CD4-positive, CD25-positive, alpha-beta regulatory T cell (primary cell): ENCODE data around the gene B4GALT6. TPM values are rescaled to one million over a fixed set of nuclear protein-coding genes. Genes with fewer than 3 reads are reported as not detected.

Experiments used
- ATAC-seq, 2 donors: fragments of 150-1000 bp; cut with Tn5 transposase; one replicate each; pipeline ENCODE4 v1.10.0; 2021; ENCODE audit warnings: low read depth in 2 of 2, moderate number of reproducible peaks in 2 of 2, moderate library complexity in 1 of 2
- DNase-seq, 3 donors: peaks; one replicate each; pipeline versions ENCODE4 v3.0.0 to v3.0.0-alpha.2; 2012 to 2022; ENCODE audit warnings: mixed read lengths in 1 of 3
- H3K27ac ChIP-seq: one replicate; pipeline ENCODE4 v1.7.0; 2013; ENCODE audit warnings: mild to moderate bottlenecking, low read length; ENCODE audit not compliant: insufficient read depth, poor library complexity, severe bottlenecking
- H3K27me3 ChIP-seq: one replicate; pipeline ENCODE4 v1.7.0; 2013; ENCODE audit warnings: low read length; ENCODE audit not compliant: control insufficient read depth, insufficient read depth
- H3K36me3 ChIP-seq: one replicate; pipeline ENCODE4 v1.7.0; 2013; ENCODE audit warnings: mild to moderate bottlenecking, low read length, moderate library complexity; ENCODE audit not compliant: control insufficient read depth, insufficient read depth
- H3K4me1 ChIP-seq: 2 replicates; pipeline ENCODE4 v1.7.0; 2013; ENCODE audit warnings: mild to moderate bottlenecking, low read length; ENCODE audit not compliant: insufficient read depth, control insufficient read depth, poor library complexity, severe bottlenecking
- H3K4me3 ChIP-seq: one replicate; pipeline ENCODE4 v1.7.0; 2013; ENCODE audit warnings: low read depth, mild to moderate bottlenecking, low read length, moderate library complexity
- H3K9me3 ChIP-seq, 2 experiments: 1 replicate in 1 of 2; 2 replicates in 1 of 2; pipeline ENCODE4 v1.7.0; 2013; ENCODE audit warnings: low read length in 2 of 2, mild to moderate bottlenecking in 1 of 2, moderate library complexity in 1 of 2; ENCODE audit not compliant: control insufficient read depth in 2 of 2
- H3K27ac Mint-ChIP-seq, 3 donors: one replicate each; pipeline ENCODE4 v1.8.0; 2020 to 2022; ENCODE audit warnings: mild to moderate bottlenecking in 3 of 3, mixed read lengths in 3 of 3, moderate library complexity in 2 of 3
- H3K27me3 Mint-ChIP-seq: one replicate; pipeline ENCODE4 v1.8.0; 2022; ENCODE audit warnings: mild to moderate bottlenecking, mixed read lengths
- H3K36me3 Mint-ChIP-seq: one replicate; pipeline ENCODE4 v1.8.0; 2020; ENCODE audit warnings: mixed read lengths
- H3K4me1 Mint-ChIP-seq, 4 donors: one replicate each; pipeline ENCODE4 v1.8.0; 2020 to 2022; ENCODE audit warnings: mixed read lengths in 4 of 4, mild to moderate bottlenecking in 1 of 4
- H3K4me3 Mint-ChIP-seq, 4 donors: one replicate each; pipeline ENCODE4 v1.8.0; 2020 to 2022; ENCODE audit warnings: mild to moderate bottlenecking in 4 of 4, mixed read lengths in 4 of 4, moderate library complexity in 3 of 4
- H3K9me3 Mint-ChIP-seq, 7 donors: one replicate each; pipeline ENCODE4 v1.8.0; 2020 to 2022; ENCODE audit warnings: mixed read lengths in 7 of 7, mild to moderate bottlenecking in 3 of 7, moderate library complexity in 2 of 7
- polyA plus RNA-seq, 4 donors: library from polyadenylated mRNA; unstranded; fragments of 300-500 nt; fragmentation: Illumina TruSeq; gene quantifications; one replicate each; pipeline ENCODE4 v1.2.3, GENCODE V29; 2021
- total RNA-seq: library from RNA; stranded (reverse); gene quantifications from one replicate; pipeline ENCODE4 v1.2.3, GENCODE V29; 2022

Gene B4GALT6
- total and polyA plus RNA-seq, 5 donors from 2014 or later: 0.47 TPM; not detected in 4

GRCh38 chr18:31598021-31598805 lies 86.2 kb downstream of the B4GALT6 start:
- Mint-ChIP-seq H3K9me3 (no peaks in the 10 kb centered on the region), H3K36me3 (no peaks in the 10 kb centered on the region), H3K4me3 (no peak overlapping the region), H3K27ac (no peak overlapping the region), H3K27me3 (no peaks in the 10 kb centered on the region), H3K4me1 (no peaks in the 10 kb centered on the region)
- DNase-seq: no peak
- Histone ChIP-seq H3K4me1 (no peaks in the 10 kb centered on the region), H3K27me3 (no peaks in the 10 kb centered on the region), H3K4me3 (no peak overlapping the region), H3K36me3 (no peaks in the 10 kb centered on the region), H3K27ac (no peak overlapping the region), H3K9me3 (no peaks in the 10 kb centered on the region)
- ATAC-seq: no peak

- DNase-seq (no peak), ATAC-seq (no peak)
- H3K9me3 ChIP-seq: no peaks in the 10 kb centered on the region
- H3K27ac ChIP-seq: no peak overlapping the region
- no peaks in the 10 kb centered on the region for H3K36me3 ChIP-seq
- H3K4me1 Mint-ChIP-seq: no peaks in the 10 kb centered on the region
- H3K4me3 Mint-ChIP-seq: no peak overlapping the region
- no peak overlapping the region for H3K4me3 ChIP-seq
- H3K9me3 Mint-ChIP-seq: no peaks in the 10 kb centered on the region
- H3K36me3 Mint-ChIP-seq: no peaks in the 10 kb centered on the region
- no peaks in the 10 kb centered on the region for H3K27me3 Mint-ChIP-seq
- no peak overlapping the region for H3K27ac Mint-ChIP-seq
- H3K4me1 ChIP-seq: no peaks in the 10 kb centered on the region
- no peaks in the 10 kb centered on the region for H3K27me3 ChIP-seq
These were observed 88.1 kb downstream of the B4GALT6 start for GRCh38 chr18:31596081-31596872.

GRCh38 chr18:31595121-31595771 lies 89.1 kb downstream of the B4GALT6 start:
- ATAC-seq: no peak
- H3K9me3 Mint-ChIP-seq: no peaks in the 10 kb centered on the region

GRCh38 chr18:31592506-31593157 lies 91.7 kb downstream of the B4GALT6 start:
- no peaks in the 10 kb centered on the region for H3K9me3 Mint-ChIP-seq
- Histone ChIP-seq H3K36me3 (no peaks in the 10 kb centered on the region), H3K9me3 (no peaks in the 10 kb centered on the region), H3K4me1 (no peaks in the 10 kb centered on the region), H3K27ac (no peak overlapping the region), H3K27me3 (no peaks in the 10 kb centered on the region), H3K4me3 (no peak overlapping the region)
- DNase-seq (no peak), ATAC-seq (no peak)
- no peak overlapping the region for H3K4me3 Mint-ChIP-seq
- no peak overlapping the region for H3K27ac Mint-ChIP-seq
- no peaks in the 10 kb centered on the region for H3K36me3 Mint-ChIP-seq
- H3K27me3 Mint-ChIP-seq: no peaks in the 10 kb centered on the region
- no peaks in the 10 kb centered on the region for H3K4me1 Mint-ChIP-seq

More at GRCh38 chr18:31595121-31595771, 89.1 kb downstream of the B4GALT6 start:
- Histone ChIP-seq H3K4me1 (no peaks in the 10 kb centered on the region), H3K27me3 (no peaks in the 10 kb centered on the region), H3K36me3 (no peaks in the 10 kb centered on the region), H3K9me3 (no peaks in the 10 kb centered on the region), H3K27ac (no peak overlapping the region), H3K4me3 (no peak overlapping the region)
- no peak for DNase-seq
- Mint-ChIP-seq H3K27ac (no peak overlapping the region), H3K4me1 (no peaks in the 10 kb centered on the region), H3K36me3 (no peaks in the 10 kb centered on the region), H3K4me3 (no peak overlapping the region), H3K27me3 (no peaks in the 10 kb centered on the region)

- Histone ChIP-seq H3K27me3 (no peaks in the 10 kb centered on the region), H3K9me3 (no peaks in the 10 kb centered on the region), H3K27ac (no peak within 1 kb of the TSS), H3K4me1 (no peaks in the 10 kb centered on the region), H3K36me3 (no peaks in the 10 kb centered on the region), H3K4me3 (no peak within 1 kb of the TSS)
- H3K36me3 Mint-ChIP-seq: no peaks in the 10 kb centered on the region
- no peak within 1 kb of the TSS for H3K4me3 Mint-ChIP-seq
- no peaks in the 10 kb centered on the region for H3K4me1 Mint-ChIP-seq
- H3K9me3 Mint-ChIP-seq: no peaks in the 10 kb centered on the region
- H3K27ac Mint-ChIP-seq: no peak within 1 kb of the TSS
- DNase-seq (no peak), ATAC-seq (no peak)
- H3K27me3 Mint-ChIP-seq: no peaks in the 10 kb centered on the region
These were observed 92.8 kb downstream of the B4GALT6 start, which contains the start of gene TTR for GRCh38 chr18:31591628-31592027. Gene TTR (plus strand): TSS chr18:31591877. CDS start chr18:31591903, 26 bp downstream.

GRCh38 chr18:31591113-31591512 lies 93.3 kb downstream of the B4GALT6 start:
- H3K27ac ChIP-seq: no peak overlapping the region
- no peak for DNase-seq
- Mint-ChIP-seq H3K27ac (no peak overlapping the region), H3K4me3 (no peak overlapping the region), H3K27me3 (no peaks in the 10 kb centered on the region), H3K36me3 (no peaks in the 10 kb centered on the region), H3K4me1 (no peaks in the 10 kb centered on the region), H3K9me3 (no peaks in the 10 kb centered on the region)
- no peaks in the 10 kb centered on the region for H3K4me1 ChIP-seq
- H3K36me3 ChIP-seq: no peaks in the 10 kb centered on the region
- H3K4me3 ChIP-seq: no peak overlapping the region
- no peak for ATAC-seq
- H3K27me3 ChIP-seq: no peaks in the 10 kb centered on the region
- H3K9me3 ChIP-seq: no peaks in the 10 kb centered on the region

- no peak overlapping the region for H3K4me3 ChIP-seq
- DNase-seq (no peak), ATAC-seq (no peak)
- no peaks in the 10 kb centered on the region for H3K9me3 Mint-ChIP-seq
- H3K36me3 Mint-ChIP-seq: no peaks in the 10 kb centered on the region
- no peak overlapping the region for H3K27ac ChIP-seq
- H3K4me1 Mint-ChIP-seq: no peaks in the 10 kb centered on the region
- H3K27me3 Mint-ChIP-seq: no peaks in the 10 kb centered on the region
- no peaks in the 10 kb centered on the region for H3K4me1 ChIP-seq
- H3K4me3 Mint-ChIP-seq: no peak overlapping the region
- no peaks in the 10 kb centered on the region for H3K9me3 ChIP-seq
- no peak overlapping the region for H3K27ac Mint-ChIP-seq
- no peaks in the 10 kb centered on the region for H3K36me3 ChIP-seq
- H3K27me3 ChIP-seq: no peaks in the 10 kb centered on the region
These were observed 93.8 kb downstream of the B4GALT6 start for GRCh38 chr18:31590570-31590969.
